Measurements from ENCODE around the gene USP6NL.

The USP6NL gene

DNA sequence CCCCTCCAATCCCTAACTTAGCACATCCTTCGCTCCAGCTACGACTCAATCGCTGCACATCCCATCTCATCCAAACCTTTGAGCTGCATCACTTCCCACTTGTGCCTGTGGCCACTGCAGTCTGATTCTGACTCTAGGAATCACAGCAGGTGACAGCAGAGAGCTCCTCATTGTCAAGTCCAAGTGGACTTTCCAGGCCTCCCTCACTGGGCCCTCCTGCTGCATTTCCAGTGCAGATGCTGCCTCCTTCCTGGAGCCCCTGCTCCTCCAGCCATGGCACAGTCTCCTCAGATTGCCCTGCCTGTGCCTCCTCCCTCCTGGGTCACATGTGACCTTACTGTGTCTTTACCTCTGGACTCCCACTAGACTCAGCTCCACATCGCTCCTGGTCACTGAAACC is 157.3 kb downstream of the USP6NL start:
- H3F3A ChIP-seq (ENCODE audit: low read depth): no peaks in the 10 kb centered on the region
- H3K79me2 ChIP-seq (ENCODE audit: insufficient read depth, low read length): no peaks in the 10 kb centered on the region
- H3K9ac ChIP-seq (ENCODE audit: low read depth, low read length, poor library complexity, severe bottlenecking): no peak overlapping the region
- H3K4me2 ChIP-seq (ENCODE audit: low read depth, low read length, poor library complexity, severe bottlenecking): no peak overlapping the region
- H3K9me2 ChIP-seq (replicated peaks; ENCODE audit: low read depth, low read length): no peaks in the 10 kb centered on the region
- TF ChIP-seq EZH2phosphoT487 (IDR thresholded peaks at IDR 0.05; ENCODE audit: borderline replicate concordance): no peak
- TF ChIP-seq, protein P1, sequence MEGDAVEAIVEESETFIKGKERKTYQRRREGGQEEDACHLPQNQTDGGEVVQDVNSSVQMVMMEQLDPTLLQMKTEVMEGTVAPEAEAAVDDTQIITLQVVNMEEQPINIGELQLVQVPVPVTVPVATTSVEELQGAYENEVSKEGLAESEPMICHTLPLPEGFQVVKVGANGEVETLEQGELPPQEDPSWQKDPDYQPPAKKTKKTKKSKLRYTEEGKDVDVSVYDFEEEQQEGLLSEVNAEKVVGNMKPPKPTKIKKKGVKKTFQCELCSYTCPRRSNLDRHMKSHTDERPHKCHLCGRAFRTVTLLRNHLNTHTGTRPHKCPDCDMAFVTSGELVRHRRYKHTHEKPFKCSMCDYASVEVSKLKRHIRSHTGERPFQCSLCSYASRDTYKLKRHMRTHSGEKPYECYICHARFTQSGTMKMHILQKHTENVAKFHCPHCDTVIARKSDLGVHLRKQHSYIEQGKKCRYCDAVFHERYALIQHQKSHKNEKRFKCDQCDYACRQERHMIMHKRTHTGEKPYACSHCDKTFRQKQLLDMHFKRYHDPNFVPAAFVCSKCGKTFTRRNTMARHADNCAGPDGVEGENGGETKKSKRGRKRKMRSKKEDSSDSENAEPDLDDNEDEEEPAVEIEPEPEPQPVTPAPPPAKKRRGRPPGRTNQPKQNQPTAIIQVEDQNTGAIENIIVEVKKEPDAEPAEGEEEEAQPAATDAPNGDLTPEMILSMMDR (conservative IDR thresholded peaks at IDR 0.05; ENCODE audit: low read length): no peak
- H3K4me1 ChIP-seq (ENCODE audit: insufficient read depth, low read length, poor library complexity, severe bottlenecking): peaks cover 9% of the 10 kb centered on the region
- no peak overlapping the region for H3K4me3 ChIP-seq (ENCODE audit: low read length, poor library complexity, severe bottlenecking)
- no peaks in the 10 kb centered on the region for H4K20me1 ChIP-seq (ENCODE audit: insufficient read depth, low read length, poor library complexity, severe bottlenecking)
- H3K9me3 ChIP-seq (ENCODE audit: insufficient read depth, low read depth, low read length): no peaks in the 10 kb centered on the region
- H2AFZ ChIP-seq (ENCODE audit: low read length): no peak overlapping the region
- no peaks in the 10 kb centered on the region for H3K36me3 ChIP-seq (ENCODE audit: insufficient read depth, low read length)
- H3K27me3 ChIP-seq (ENCODE audit: insufficient read depth, low read length, poor library complexity, severe bottlenecking): no peaks in the 10 kb centered on the region

DNA sequence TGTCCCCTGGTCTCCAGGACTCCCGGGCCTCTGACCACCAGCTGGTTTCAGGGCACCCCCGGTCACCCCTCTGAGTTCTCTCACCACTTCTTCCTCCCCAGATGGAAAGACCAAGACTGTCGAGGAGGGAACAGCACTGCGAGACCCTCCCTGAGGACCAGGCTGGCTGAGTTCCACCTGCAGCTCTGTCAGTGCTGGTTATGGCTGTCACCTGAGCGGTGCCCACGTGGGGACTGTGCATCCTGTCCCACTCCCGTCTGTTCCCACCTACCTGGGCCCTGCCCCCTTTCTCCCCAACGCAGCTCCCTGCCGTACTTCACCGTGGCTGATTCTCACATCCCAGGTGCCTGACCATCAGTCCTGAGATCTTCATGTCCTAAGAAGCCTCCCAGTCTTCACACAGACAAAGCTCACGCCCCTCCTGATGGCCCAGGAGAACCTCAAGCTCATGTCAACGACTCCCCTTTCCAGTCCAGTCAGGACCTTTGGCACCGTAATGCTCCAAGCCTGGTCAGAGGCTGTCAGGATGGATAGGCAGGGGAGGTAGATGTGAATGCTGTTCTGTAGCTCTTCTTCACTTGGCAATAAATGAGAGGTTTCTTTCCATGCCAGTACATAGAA is 159.7 kb downstream of the USP6NL start:
- no peaks in the 10 kb centered on the region for H3K9me3 ChIP-seq (ENCODE audit: insufficient read depth, low read depth, low read length)

DNA sequence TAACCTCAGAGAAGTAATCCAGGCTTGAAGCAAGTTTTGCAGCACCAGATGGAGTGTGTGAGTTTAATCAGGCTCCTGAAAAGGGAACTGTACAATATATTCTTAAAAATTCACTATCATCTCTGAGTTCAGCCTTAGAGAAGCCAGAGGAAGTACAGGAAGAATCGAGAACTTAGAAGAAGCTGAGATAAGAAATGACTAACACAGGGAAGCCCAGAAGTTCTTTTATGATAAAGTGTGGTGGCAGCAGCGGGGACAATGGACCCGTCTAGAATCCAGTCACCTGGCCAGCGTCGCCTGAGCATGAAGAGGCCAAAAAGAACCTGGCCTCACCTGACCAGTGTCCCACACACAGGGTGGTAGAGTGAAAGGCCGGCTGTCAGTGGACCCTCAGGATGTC is 161.0 kb downstream of the USP6NL start:
- Histone ChIP-seq H3K79me2 (ENCODE audit: insufficient read depth, low read length) (no peaks in the 10 kb centered on the region), H3K9ac (ENCODE audit: low read depth, low read length, poor library complexity, severe bottlenecking) (no peak overlapping the region), H3K4me3 (ENCODE audit: low read length, poor library complexity, severe bottlenecking) (no peak overlapping the region), H3F3A (ENCODE audit: low read depth) (no peaks in the 10 kb centered on the region), H3K9me2 (replicated peaks; ENCODE audit: low read depth, low read length) (no peaks in the 10 kb centered on the region), H4K20me1 (ENCODE audit: insufficient read depth, low read length, poor library complexity, severe bottlenecking) (no peaks in the 10 kb centered on the region), H3K9me3 (ENCODE audit: insufficient read depth, low read depth, low read length) (no peaks in the 10 kb centered on the region), H3K36me3 (ENCODE audit: insufficient read depth, low read length) (no peaks in the 10 kb centered on the region), H3K27me3 (ENCODE audit: insufficient read depth, low read length, poor library complexity, severe bottlenecking) (no peaks in the 10 kb centered on the region), H3K4me1 (ENCODE audit: insufficient read depth, low read length, poor library complexity, severe bottlenecking) (peaks cover 31% of the 10 kb centered on the region), H3K4me2 (ENCODE audit: low read depth, low read length, poor library complexity, severe bottlenecking) (peak overlapping the region; percentile 14), H2AFZ (ENCODE audit: low read length) (no peak overlapping the region)
- no peak for TF ChIP-seq EZH2phosphoT487 (IDR thresholded peaks at IDR 0.05; ENCODE audit: borderline replicate concordance)
- TF ChIP-seq, protein P1 (conservative IDR thresholded peaks at IDR 0.05; ENCODE audit: low read length): no peak

More for the DNA sequence above, 159.7 kb downstream of the USP6NL start:
- no peaks in the 10 kb centered on the region for H4K20me1 ChIP-seq (ENCODE audit: insufficient read depth, low read length, poor library complexity, severe bottlenecking)
- H3K79me2 ChIP-seq (ENCODE audit: insufficient read depth, low read length): no peaks in the 10 kb centered on the region
- H3K4me3 ChIP-seq (ENCODE audit: low read length, poor library complexity, severe bottlenecking): no peak overlapping the region
- peaks cover 25% of the 10 kb centered on the region for H3K4me1 ChIP-seq (ENCODE audit: insufficient read depth, low read length, poor library complexity, severe bottlenecking)
- H3K9me2 ChIP-seq (replicated peaks; ENCODE audit: low read depth, low read length): no peaks in the 10 kb centered on the region
- no peak overlapping the region for H3K9ac ChIP-seq (ENCODE audit: low read depth, low read length, poor library complexity, severe bottlenecking)
- H3K4me2 ChIP-seq (ENCODE audit: low read depth, low read length, poor library complexity, severe bottlenecking): no peak overlapping the region
- no peaks in the 10 kb centered on the region for H3F3A ChIP-seq (ENCODE audit: low read depth)
- no peaks in the 10 kb centered on the region for H3K27me3 ChIP-seq (ENCODE audit: insufficient read depth, low read length, poor library complexity, severe bottlenecking)
- H2AFZ ChIP-seq (ENCODE audit: low read length): no peak overlapping the region
- no peaks in the 10 kb centered on the region for H3K36me3 ChIP-seq (ENCODE audit: insufficient read depth, low read length)
- no peak for TF ChIP-seq EZH2phosphoT487 (IDR thresholded peaks at IDR 0.05; ENCODE audit: borderline replicate concordance)
- TF ChIP-seq, protein P1 (conservative IDR thresholded peaks at IDR 0.05; ENCODE audit: low read length): no peak
